Keratinocyte (primary cell): ENCODE data around the gene SBNO2.

Experiments
- EZH2 ChIP-seq: IDR thresholded peaks from one replicate; pipeline ENCODE4 v1.6.1; 2012; ENCODE audit warnings: inconsistent platforms, mild to moderate bottlenecking, low read length, moderate library complexity
- TF ChIP-seq, protein P1 (sequence below), 3 experiments: IDR thresholded peaks in 1 of 3; conservative IDR thresholded peaks in 1 of 3; optimal IDR thresholded peaks in 1 of 3; 2 replicates in 2 of 3; 3 replicates in 1 of 3; pipeline versions ENCODE3 to v1.5.1; 2011; ENCODE audit warnings: low read length in 3 of 3, mild to moderate bottlenecking in 3 of 3, moderate library complexity in 2 of 3, control low read depth in 1 of 3, inconsistent platforms in 1 of 3; ENCODE audit not compliant: insufficient read depth in 2 of 3; ENCODE audit errors: extremely low read depth in 1 of 3

GRCh38 chr19:1112268-1113029 lies 61.6 kb downstream of the SBNO2 start:
- no peak for TF ChIP-seq EZH2
- TF ChIP-seq, protein P1, sequence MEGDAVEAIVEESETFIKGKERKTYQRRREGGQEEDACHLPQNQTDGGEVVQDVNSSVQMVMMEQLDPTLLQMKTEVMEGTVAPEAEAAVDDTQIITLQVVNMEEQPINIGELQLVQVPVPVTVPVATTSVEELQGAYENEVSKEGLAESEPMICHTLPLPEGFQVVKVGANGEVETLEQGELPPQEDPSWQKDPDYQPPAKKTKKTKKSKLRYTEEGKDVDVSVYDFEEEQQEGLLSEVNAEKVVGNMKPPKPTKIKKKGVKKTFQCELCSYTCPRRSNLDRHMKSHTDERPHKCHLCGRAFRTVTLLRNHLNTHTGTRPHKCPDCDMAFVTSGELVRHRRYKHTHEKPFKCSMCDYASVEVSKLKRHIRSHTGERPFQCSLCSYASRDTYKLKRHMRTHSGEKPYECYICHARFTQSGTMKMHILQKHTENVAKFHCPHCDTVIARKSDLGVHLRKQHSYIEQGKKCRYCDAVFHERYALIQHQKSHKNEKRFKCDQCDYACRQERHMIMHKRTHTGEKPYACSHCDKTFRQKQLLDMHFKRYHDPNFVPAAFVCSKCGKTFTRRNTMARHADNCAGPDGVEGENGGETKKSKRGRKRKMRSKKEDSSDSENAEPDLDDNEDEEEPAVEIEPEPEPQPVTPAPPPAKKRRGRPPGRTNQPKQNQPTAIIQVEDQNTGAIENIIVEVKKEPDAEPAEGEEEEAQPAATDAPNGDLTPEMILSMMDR (optimal IDR thresholded peaks at IDR 0.05 in 1 of 3, IDR thresholded peaks at IDR 0.05 in 1 of 3, conservative IDR thresholded peaks at IDR 0.05 in 1 of 3; ENCODE audit: extremely low read depth in 1 of 3, insufficient read depth in 2 of 3, low read length in 3 of 3), result no peak
